ENCODE results near the gene ATRNL1.

- peak in 3 of 6 experiments; percentile 20 to 42 (median 35) for TF ChIP-seq CTCF (IDR thresholded peaks at IDR 0.05)
- no peak for TF ChIP-seq POLR2A (IDR thresholded peaks at IDR 0.05)
Observed at GRCh38 chr10:115432188-115432819, 339.1 kb downstream of the ATRNL1 start.
